ENCODE measurements around the gene ASIC5. TPM values are rescaled to one million over a fixed set of nuclear protein-coding genes. Genes with fewer than 3 reads are reported as not detected.

Gene ASIC5
- polyA plus RNA-seq, 3 donors = not detected

- Mint-ChIP-seq H3K36me3 (no peaks in the 10 kb centered on the region), H3K27me3 (ENCODE audit: low read depth in 3 of 3) (no peaks in the 10 kb centered on the region), H3K4me1 (no peaks in the 10 kb centered on the region), H3K9me3 (no peaks in the 10 kb centered on the region), H3K4me3 (no peak overlapping the region), H3K27ac (no peak overlapping the region)
- intact Hi-C loops (cut with micrococcal nuclease) = no loop called here
- no peak for TF ChIP-seq CTCF (IDR thresholded peaks at IDR 0.05)
- H3K27ac ChIP-seq (ENCODE audit: low read depth in 1 of 2, low read length in 2 of 2) = no peak overlapping the region
- no peaks in the 10 kb centered on the region for H3K9me3 ChIP-seq (replicated peaks in 1 of 2; ENCODE audit: control insufficient read depth in 1 of 2, insufficient read depth in 1 of 2, low read length in 2 of 2)
- no peak overlapping the region for H2AFZ ChIP-seq (ENCODE audit: insufficient read depth, low read depth, low read length, poor library complexity, severe bottlenecking)
- H3K4me3 ChIP-seq (replicated peaks in 1 of 3; ENCODE audit: low read depth in 2 of 3, low read length in 3 of 3) = no peak overlapping the region
- H3K79me2 ChIP-seq (ENCODE audit: insufficient read depth, low read length) = no peaks in the 10 kb centered on the region
- H4K20me1 ChIP-seq (ENCODE audit: insufficient read depth, low read length) = no peaks in the 10 kb centered on the region
- DNase-seq = no peak
- H3K27me3 ChIP-seq (ENCODE audit: control insufficient read depth in 2 of 2, insufficient read depth in 2 of 2, low read length in 2 of 2) = no peaks in the 10 kb centered on the region
- no peak overlapping the region for H3K4me2 ChIP-seq (replicated peaks; ENCODE audit: extremely low read depth, low read length, poor library complexity, severe bottlenecking)
- no peaks in the 10 kb centered on the region for H3K4me1 ChIP-seq (ENCODE audit: control insufficient read depth in 1 of 2, insufficient read depth in 2 of 2, low read length in 2 of 2)
- no peak overlapping the region for H3K9ac ChIP-seq (ENCODE audit: insufficient read depth, low read length, poor library complexity, severe bottlenecking)
- no CpG with 5 or more reads among the region's 1 CpG for WGBS (ENCODE audit: insufficient coverage)
- no peaks in the 10 kb centered on the region for H3K36me3 ChIP-seq (replicated peaks in 1 of 2; ENCODE audit: control insufficient read depth in 1 of 2, insufficient read depth in 2 of 2, low read length in 2 of 2)
These were observed 61.1 kb downstream of the ASIC5 start for GRCh38 chr4:155805016-155805415.

- Histone ChIP-seq H3K36me3 (replicated peaks in 1 of 2; ENCODE audit: control insufficient read depth in 1 of 2, insufficient read depth in 2 of 2, low read length in 2 of 2) (no peaks in the 10 kb centered on the region), H3K4me2 (replicated peaks; ENCODE audit: extremely low read depth, low read length, poor library complexity, severe bottlenecking) (no peak overlapping the region), H3K27ac (ENCODE audit: low read depth in 1 of 2, low read length in 2 of 2) (no peak overlapping the region), H4K20me1 (ENCODE audit: insufficient read depth, low read length) (no peaks in the 10 kb centered on the region), H2AFZ (ENCODE audit: insufficient read depth, low read depth, low read length, poor library complexity, severe bottlenecking) (no peak overlapping the region), H3K9ac (ENCODE audit: insufficient read depth, low read length, poor library complexity, severe bottlenecking) (no peak overlapping the region), H3K27me3 (ENCODE audit: control insufficient read depth in 2 of 2, insufficient read depth in 2 of 2, low read length in 2 of 2) (no peaks in the 10 kb centered on the region), H3K79me2 (ENCODE audit: insufficient read depth, low read length) (no peaks in the 10 kb centered on the region), H3K9me3 (replicated peaks in 1 of 2; ENCODE audit: control insufficient read depth in 1 of 2, insufficient read depth in 1 of 2, low read length in 2 of 2) (no peaks in the 10 kb centered on the region), H3K4me1 (ENCODE audit: control insufficient read depth in 1 of 2, insufficient read depth in 2 of 2, low read length in 2 of 2) (no peaks in the 10 kb centered on the region), H3K4me3 (replicated peaks in 1 of 3; ENCODE audit: low read depth in 2 of 3, low read length in 3 of 3) (no peak overlapping the region)
- Mint-ChIP-seq H3K4me3 (no peak overlapping the region), H3K4me1 (no peaks in the 10 kb centered on the region), H3K27me3 (ENCODE audit: low read depth in 3 of 3) (no peaks in the 10 kb centered on the region), H3K9me3 (no peaks in the 10 kb centered on the region), H3K27ac (no peak overlapping the region), H3K36me3 (no peaks in the 10 kb centered on the region)
- 90% methylated on average over 5 of the region's 9 CpGs for WGBS (ENCODE audit: insufficient coverage)
- intact Hi-C loops (cut with micrococcal nuclease) = no loop called here
- TF ChIP-seq CTCF (IDR thresholded peaks at IDR 0.05) = no peak
- DNase-seq = no peak
These were observed 63.7 kb downstream of the ASIC5 start for GRCh38 chr4:155802190-155802959.
